ENCODE results near the gene DUSP23. TPM values are rescaled to one million over a fixed set of nuclear protein-coding genes. Genes with fewer than 3 reads are reported as not detected.

The DUSP23 gene
- polyA plus RNA-seq, 3 donors, result 37.3 to 136 (median 97.8) TPM

DNA sequence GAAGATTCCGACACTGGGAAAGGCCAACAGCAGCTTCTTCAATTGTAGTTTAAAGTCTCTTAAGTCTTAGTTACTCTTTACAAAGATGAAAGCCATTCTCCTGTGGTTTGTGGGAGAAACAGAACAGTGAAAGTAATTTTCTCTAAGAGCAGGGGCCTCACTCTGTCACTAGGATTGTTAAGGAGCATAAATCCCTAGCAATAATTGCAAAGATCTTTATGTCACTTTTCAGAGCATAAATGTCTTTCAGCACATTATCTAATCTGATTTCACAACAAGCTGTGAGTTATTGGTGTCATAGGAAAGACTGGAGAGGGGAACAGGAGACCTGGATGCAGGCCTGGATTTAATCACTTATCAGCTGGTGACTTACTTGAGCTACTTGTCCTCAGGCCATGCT lies 32.4 kb upstream of the DUSP23 start:
- WGBS (ENCODE audit: insufficient coverage), result no CpG with 5 or more reads among the region's 1 CpG
- no peaks in the 10 kb centered on the region for H3K36me3 Mint-ChIP-seq
- Histone ChIP-seq H3K9ac (ENCODE audit: insufficient read depth, low read length, poor library complexity, severe bottlenecking) (no peak overlapping the region), H3K79me2 (ENCODE audit: insufficient read depth, low read length) (no peaks in the 10 kb centered on the region), H3K4me3 (replicated peaks in 1 of 3; ENCODE audit: low read depth in 2 of 3, low read length in 3 of 3) (no peak overlapping the region), H3K4me1 (ENCODE audit: control insufficient read depth in 1 of 2, insufficient read depth in 2 of 2, low read length in 2 of 2) (no peaks in the 10 kb centered on the region), H3K27me3 (ENCODE audit: control insufficient read depth in 2 of 2, insufficient read depth in 2 of 2, low read length in 2 of 2) (no peaks in the 10 kb centered on the region), H3K27ac (ENCODE audit: low read depth in 1 of 2, low read length in 2 of 2) (no peak overlapping the region), H3K9me3 (replicated peaks in 1 of 2; ENCODE audit: control insufficient read depth in 1 of 2, insufficient read depth in 1 of 2, low read length in 2 of 2) (no peaks in the 10 kb centered on the region), H2AFZ (ENCODE audit: insufficient read depth, low read depth, low read length, poor library complexity, severe bottlenecking) (no peak overlapping the region), H3K4me2 (replicated peaks; ENCODE audit: extremely low read depth, low read length, poor library complexity, severe bottlenecking) (no peak overlapping the region), H3K36me3 (replicated peaks in 1 of 2; ENCODE audit: control insufficient read depth in 1 of 2, insufficient read depth in 2 of 2, low read length in 2 of 2) (no peaks in the 10 kb centered on the region), H4K20me1 (ENCODE audit: insufficient read depth, low read length) (no peaks in the 10 kb centered on the region)
- H3K9me3 Mint-ChIP-seq, result peaks cover 0 to 11% (median 2%) of the 10 kb centered on the region in 7 donors
- no peak overlapping the region for H3K4me3 Mint-ChIP-seq
- intact Hi-C loops (cut with micrococcal nuclease), result no loop called here
- no peak overlapping the region for H3K27ac Mint-ChIP-seq
- peaks cover 15% of the 10 kb centered on the region for H3K4me1 Mint-ChIP-seq
- TF ChIP-seq, protein P1, sequence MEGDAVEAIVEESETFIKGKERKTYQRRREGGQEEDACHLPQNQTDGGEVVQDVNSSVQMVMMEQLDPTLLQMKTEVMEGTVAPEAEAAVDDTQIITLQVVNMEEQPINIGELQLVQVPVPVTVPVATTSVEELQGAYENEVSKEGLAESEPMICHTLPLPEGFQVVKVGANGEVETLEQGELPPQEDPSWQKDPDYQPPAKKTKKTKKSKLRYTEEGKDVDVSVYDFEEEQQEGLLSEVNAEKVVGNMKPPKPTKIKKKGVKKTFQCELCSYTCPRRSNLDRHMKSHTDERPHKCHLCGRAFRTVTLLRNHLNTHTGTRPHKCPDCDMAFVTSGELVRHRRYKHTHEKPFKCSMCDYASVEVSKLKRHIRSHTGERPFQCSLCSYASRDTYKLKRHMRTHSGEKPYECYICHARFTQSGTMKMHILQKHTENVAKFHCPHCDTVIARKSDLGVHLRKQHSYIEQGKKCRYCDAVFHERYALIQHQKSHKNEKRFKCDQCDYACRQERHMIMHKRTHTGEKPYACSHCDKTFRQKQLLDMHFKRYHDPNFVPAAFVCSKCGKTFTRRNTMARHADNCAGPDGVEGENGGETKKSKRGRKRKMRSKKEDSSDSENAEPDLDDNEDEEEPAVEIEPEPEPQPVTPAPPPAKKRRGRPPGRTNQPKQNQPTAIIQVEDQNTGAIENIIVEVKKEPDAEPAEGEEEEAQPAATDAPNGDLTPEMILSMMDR (IDR thresholded peaks at IDR 0.05), result no peak
- peaks cover 0 to under 1% (median 0%) of the 10 kb centered on the region in 3 donors for H3K27me3 Mint-ChIP-seq (ENCODE audit: low read depth in 3 of 3)
- no peak for DNase-seq

DNA sequence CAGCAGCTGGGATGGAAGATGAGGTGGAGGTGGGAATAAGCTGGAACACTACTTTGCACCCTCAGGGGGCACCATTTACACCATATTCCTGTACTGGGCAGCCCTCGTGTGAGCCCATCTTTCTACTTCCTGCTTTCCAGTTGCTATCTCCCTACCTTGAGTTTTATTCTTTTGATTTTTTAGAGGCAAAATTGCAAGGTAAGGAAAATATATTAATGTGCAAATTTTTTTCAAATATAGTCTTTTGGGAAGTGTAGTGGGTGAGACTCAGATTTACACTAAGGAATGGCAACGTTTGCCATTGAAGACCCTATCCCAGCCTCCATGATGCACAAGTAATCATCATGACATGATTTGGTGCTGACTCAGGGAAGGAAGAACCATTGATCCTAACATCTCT lies 31.1 kb upstream of the DUSP23 start:
- H3K79me2 ChIP-seq (ENCODE audit: insufficient read depth, low read length), result no peaks in the 10 kb centered on the region
- H3K4me2 ChIP-seq (replicated peaks; ENCODE audit: extremely low read depth, low read length, poor library complexity, severe bottlenecking), result no peak overlapping the region
- no peak for DNase-seq
- no peak overlapping the region for H3K4me3 ChIP-seq (replicated peaks in 1 of 3; ENCODE audit: low read depth in 2 of 3, low read length in 3 of 3)
- TF ChIP-seq, protein P1 (IDR thresholded peaks at IDR 0.05), result no peak
- H3K27me3 ChIP-seq (ENCODE audit: control insufficient read depth in 2 of 2, insufficient read depth in 2 of 2, low read length in 2 of 2), result no peaks in the 10 kb centered on the region
- H3K36me3 Mint-ChIP-seq, result no peaks in the 10 kb centered on the region
- H3K9ac ChIP-seq (ENCODE audit: insufficient read depth, low read length, poor library complexity, severe bottlenecking), result no peak overlapping the region
- H3K27ac Mint-ChIP-seq, result no peak overlapping the region
- H3K9me3 ChIP-seq (replicated peaks in 1 of 2; ENCODE audit: control insufficient read depth in 1 of 2, insufficient read depth in 1 of 2, low read length in 2 of 2), result no peaks in the 10 kb centered on the region
- no peak overlapping the region for H3K27ac ChIP-seq (ENCODE audit: low read depth in 1 of 2, low read length in 2 of 2)
- no peaks in the 10 kb centered on the region for H4K20me1 ChIP-seq (ENCODE audit: insufficient read depth, low read length)
- H2AFZ ChIP-seq (ENCODE audit: insufficient read depth, low read depth, low read length, poor library complexity, severe bottlenecking), result no peak overlapping the region
- peaks cover 11% of the 10 kb centered on the region for H3K4me1 Mint-ChIP-seq
- intact Hi-C loops (cut with micrococcal nuclease), result no loop called here
- no peak overlapping the region for H3K4me3 Mint-ChIP-seq
- WGBS (ENCODE audit: insufficient coverage), result no CpG with 5 or more reads among the region's 2 CpGs
- peaks cover 0 to 8% (median 2%) of the 10 kb centered on the region in 7 donors for H3K9me3 Mint-ChIP-seq
- H3K4me1 ChIP-seq (ENCODE audit: control insufficient read depth in 1 of 2, insufficient read depth in 2 of 2, low read length in 2 of 2), result no peaks in the 10 kb centered on the region
- H3K27me3 Mint-ChIP-seq (ENCODE audit: low read depth in 3 of 3), result peaks cover 0 to 1% (median 0%) of the 10 kb centered on the region in 3 donors
- no peaks in the 10 kb centered on the region for H3K36me3 ChIP-seq (replicated peaks in 1 of 2; ENCODE audit: control insufficient read depth in 1 of 2, insufficient read depth in 2 of 2, low read length in 2 of 2)

All from CD14-positive monocyte (primary cell).